ENCODE measurements around the gene EEF2K. TPM values are rescaled to one million over a fixed set of nuclear protein-coding genes. Genes with fewer than 3 reads are reported as not detected.

Gene EEF2K
- total RNA-seq, 1 donor from 2014 or later = 22.5 TPM

DNA sequence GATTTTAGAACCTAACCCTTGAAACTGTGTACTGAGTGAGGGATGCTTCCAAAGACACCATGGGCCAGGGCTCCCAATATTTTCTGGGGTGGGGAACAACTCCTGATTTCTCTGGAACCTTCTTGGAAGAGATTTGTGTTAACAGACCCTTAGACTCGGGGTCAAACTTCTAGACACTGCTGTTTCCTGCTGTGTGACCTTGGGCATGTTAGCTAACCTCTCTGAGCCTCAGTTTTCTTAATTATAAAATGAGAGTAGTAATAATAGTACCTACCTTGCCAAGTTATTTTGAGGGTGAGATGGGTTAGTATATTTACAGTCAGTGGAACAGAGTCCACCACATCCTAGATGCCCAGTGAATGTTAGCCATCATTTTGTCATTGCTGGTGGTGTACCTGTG, 109.9 kb downstream of the EEF2K start:
- no peaks in the 10 kb centered on the region for H3K4me1 Mint-ChIP-seq (ENCODE audit: unreplicated experiment)

DNA sequence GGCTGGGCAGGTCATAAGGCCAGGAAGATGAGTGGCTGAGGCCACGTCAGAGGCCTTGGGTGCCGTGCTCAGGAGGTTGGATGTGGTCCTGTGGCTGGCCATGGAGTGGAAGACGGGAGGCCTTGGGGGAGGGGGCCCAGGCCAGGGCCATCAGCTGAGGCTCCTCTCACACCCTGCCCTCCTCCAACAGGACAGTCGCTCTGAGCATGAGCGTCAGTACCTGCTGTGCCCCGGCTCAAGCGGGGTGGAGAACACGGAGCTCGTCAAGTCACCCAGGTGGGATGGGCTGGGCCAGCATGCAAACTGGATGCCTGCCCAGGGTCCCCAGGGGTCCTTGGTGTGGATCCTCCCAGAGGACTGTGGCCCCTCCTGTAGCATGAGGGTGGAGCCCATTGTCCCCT, 110.3 kb downstream of the EEF2K start:
- no peak for DNase-seq (ENCODE audit: extremely low spot score, unreplicated experiment)
- Mint-ChIP-seq H3K4me1 (ENCODE audit: unreplicated experiment) (no peaks in the 10 kb centered on the region), H3K9me3 (no peaks in the 10 kb centered on the region), H3K27ac (no peak overlapping the region), H3K4me3 (no peak overlapping the region), H3K36me3 (peaks cover 13% of the 10 kb centered on the region), H3K27me3 (no peaks in the 10 kb centered on the region)
- TF ChIP-seq, protein P1, sequence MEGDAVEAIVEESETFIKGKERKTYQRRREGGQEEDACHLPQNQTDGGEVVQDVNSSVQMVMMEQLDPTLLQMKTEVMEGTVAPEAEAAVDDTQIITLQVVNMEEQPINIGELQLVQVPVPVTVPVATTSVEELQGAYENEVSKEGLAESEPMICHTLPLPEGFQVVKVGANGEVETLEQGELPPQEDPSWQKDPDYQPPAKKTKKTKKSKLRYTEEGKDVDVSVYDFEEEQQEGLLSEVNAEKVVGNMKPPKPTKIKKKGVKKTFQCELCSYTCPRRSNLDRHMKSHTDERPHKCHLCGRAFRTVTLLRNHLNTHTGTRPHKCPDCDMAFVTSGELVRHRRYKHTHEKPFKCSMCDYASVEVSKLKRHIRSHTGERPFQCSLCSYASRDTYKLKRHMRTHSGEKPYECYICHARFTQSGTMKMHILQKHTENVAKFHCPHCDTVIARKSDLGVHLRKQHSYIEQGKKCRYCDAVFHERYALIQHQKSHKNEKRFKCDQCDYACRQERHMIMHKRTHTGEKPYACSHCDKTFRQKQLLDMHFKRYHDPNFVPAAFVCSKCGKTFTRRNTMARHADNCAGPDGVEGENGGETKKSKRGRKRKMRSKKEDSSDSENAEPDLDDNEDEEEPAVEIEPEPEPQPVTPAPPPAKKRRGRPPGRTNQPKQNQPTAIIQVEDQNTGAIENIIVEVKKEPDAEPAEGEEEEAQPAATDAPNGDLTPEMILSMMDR (conservative IDR thresholded peaks at IDR 0.05) = no peak

More for the DNA sequence above, 109.9 kb downstream of the EEF2K start:
- Mint-ChIP-seq H3K27me3 (no peaks in the 10 kb centered on the region), H3K4me3 (no peak overlapping the region), H3K36me3 (peaks cover 9% of the 10 kb centered on the region), H3K9me3 (no peaks in the 10 kb centered on the region), H3K27ac (no peak overlapping the region)
- TF ChIP-seq, protein P1 (conservative IDR thresholded peaks at IDR 0.05) = no peak
- DNase-seq (ENCODE audit: extremely low spot score, unreplicated experiment) = no peak

DNA sequence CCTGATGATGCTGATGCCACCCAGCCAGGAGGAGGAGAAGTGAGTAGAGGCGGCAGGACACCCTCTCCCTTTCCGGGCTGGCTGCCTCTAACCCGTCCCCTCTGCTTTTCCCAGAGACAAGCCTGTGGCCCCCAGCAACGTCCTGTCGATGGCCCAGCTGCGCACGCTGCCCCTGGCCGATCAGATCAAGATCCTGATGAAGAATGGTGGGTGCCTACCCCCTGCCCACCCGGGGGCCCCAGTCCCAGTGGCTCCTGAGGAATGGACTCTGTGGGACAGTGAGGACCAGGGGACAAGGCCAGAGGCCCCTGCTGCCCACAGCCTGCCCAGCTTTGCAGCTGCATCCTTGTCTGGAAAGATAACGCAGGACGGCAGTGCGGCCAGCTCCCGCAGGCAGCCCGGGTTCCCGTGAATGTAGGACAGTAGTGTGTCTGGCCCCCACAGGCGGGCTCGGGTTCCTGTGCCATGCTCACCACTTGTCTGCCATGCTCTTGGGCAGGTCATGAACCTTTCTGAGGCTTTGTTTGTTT, 111.0 kb downstream of the EEF2K start:
- Mint-ChIP-seq H3K4me1 (ENCODE audit: unreplicated experiment) (no peaks in the 10 kb centered on the region), H3K9me3 (no peaks in the 10 kb centered on the region), H3K4me3 (no peak overlapping the region), H3K27me3 (no peaks in the 10 kb centered on the region), H3K27ac (no peak overlapping the region), H3K36me3 (peaks cover 9% of the 10 kb centered on the region)
- TF ChIP-seq, protein P1 (conservative IDR thresholded peaks at IDR 0.05) = no peak
- DNase-seq (ENCODE audit: extremely low spot score, unreplicated experiment) = no peak

DNA sequence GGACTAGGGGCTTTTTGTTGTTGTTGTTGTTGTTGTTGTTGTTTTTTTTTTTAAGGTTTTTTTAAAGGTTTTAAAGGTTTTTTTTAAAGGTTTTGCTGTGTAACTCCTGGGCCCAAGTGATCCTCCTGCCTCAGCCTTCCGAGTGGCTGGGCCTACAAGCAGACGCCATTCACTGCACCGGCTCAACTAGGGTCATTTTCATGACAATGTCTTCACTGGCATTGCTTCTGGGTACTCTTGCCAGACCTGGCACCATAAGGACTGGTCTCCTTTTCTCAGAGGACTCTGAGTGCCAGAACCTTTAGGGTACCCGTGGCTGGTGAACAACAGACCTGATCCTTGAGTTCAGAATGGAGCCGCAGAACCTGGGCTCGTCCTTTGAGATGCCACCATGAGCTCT, 111.5 kb downstream of the EEF2K start:
- TF ChIP-seq, protein P1 (conservative IDR thresholded peaks at IDR 0.05) = no peak
- no peak for DNase-seq (ENCODE audit: extremely low spot score, unreplicated experiment)
- Mint-ChIP-seq H3K27ac (no peak overlapping the region), H3K36me3 (peaks cover 8% of the 10 kb centered on the region), H3K27me3 (no peaks in the 10 kb centered on the region), H3K4me1 (ENCODE audit: unreplicated experiment) (no peaks in the 10 kb centered on the region), H3K9me3 (no peaks in the 10 kb centered on the region), H3K4me3 (no peak overlapping the region)

DNA sequence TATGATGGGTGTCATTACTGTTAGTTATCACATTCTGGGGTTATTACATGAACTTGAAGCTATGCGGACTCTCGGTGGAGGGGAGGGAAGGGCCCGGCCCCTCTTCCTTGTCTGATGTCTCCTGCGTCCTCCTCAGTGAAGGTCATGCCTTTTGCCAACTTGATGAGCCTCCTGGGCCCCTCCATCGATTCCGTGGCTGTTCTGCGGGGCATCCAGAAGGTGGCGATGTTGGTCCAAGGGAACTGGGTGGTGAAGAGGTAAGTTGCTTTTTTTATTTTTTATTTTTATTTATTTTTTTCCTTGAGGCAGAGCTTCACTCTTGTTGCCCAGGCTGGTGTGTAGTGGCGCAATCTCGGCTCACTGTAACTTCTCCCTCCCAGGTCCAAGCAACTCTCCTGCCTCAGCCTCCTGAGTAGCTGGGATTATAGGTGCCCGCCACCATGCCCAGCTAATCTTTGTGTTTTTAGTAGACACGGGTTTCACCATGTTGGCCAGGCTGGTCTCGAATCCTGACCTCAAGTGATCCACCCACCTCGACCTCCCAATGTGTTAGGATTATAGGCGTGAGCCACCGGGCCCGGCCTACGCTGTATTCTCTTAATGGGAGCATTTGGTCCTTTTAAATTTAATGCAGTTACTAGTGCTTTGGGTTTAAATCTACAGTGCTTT, 112.7 kb downstream of the EEF2K start:
- peak; percentile 27 for DNase-seq (ENCODE audit: extremely low spot score, unreplicated experiment)
- Mint-ChIP-seq H3K4me1 (ENCODE audit: unreplicated experiment) (no peaks in the 10 kb centered on the region), H3K27ac (no peak overlapping the region), H3K9me3 (no peaks in the 10 kb centered on the region), H3K4me3 (no peak overlapping the region), H3K36me3 (peaks cover 4% of the 10 kb centered on the region), H3K27me3 (no peaks in the 10 kb centered on the region)
- TF ChIP-seq, protein P1 (conservative IDR thresholded peaks at IDR 0.05) = peak; percentile 66
